ENCODE results near the gene CXXC5.

DNA sequence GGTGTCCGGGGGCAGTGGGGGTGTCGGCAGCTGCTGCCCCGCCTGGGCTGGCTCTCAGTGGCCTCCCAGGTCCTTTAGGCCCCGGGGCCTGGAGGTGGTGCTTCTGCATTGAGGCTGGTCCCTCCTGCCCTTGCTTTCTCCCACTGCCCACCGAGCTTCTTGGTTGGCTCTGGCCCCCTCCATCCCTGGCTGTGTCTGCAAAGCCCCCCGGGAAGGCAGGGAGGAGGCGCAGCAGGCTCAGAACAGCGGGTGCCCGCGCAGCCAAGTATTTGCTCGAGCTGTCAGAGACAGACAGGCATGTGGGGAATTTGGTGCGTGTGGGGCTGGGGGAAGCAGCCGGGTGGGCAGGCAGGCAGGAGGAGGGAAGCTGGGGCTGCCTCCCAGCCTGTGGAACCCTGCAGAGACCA is 11.5 kb downstream of the CXXC5 start:
- TF ChIP-seq POLR2AphosphoS5 (IDR thresholded peaks at IDR 0.05; ENCODE audit: low read depth, low read length) = no peak
- no peak for TF ChIP-seq POLR2A (IDR thresholded peaks at IDR 0.05; ENCODE audit: low read depth, low read length)
- no peak for TF ChIP-seq TAF1 (IDR thresholded peaks at IDR 0.05; ENCODE audit: borderline replicate concordance, low read depth, low read length)

All from GM12892 (cell line).